HT1080 (cell line): Measurements from ENCODE around the gene CLCN1. TPM values are rescaled to one million over a fixed set of nuclear protein-coding genes. Genes with fewer than 3 reads are reported as not detected.

Experiments used
- DNase-seq: peaks from one replicate; pipeline ENCODE4 v3.0.0-alpha.2; 2015; ENCODE audit warnings: low read depth
- total RNA-seq: library from RNA; depleted of rRNA; stranded (reverse); fragments of >200 nt; shearing (Covaris generic); gene quantifications from 2 replicates; pipeline ENCODE4 v1.2.3, GENCODE V29; 2014

CLCN1 gene
- total RNA-seq, 1 experiment from 2014 or later: not detected

DNA sequence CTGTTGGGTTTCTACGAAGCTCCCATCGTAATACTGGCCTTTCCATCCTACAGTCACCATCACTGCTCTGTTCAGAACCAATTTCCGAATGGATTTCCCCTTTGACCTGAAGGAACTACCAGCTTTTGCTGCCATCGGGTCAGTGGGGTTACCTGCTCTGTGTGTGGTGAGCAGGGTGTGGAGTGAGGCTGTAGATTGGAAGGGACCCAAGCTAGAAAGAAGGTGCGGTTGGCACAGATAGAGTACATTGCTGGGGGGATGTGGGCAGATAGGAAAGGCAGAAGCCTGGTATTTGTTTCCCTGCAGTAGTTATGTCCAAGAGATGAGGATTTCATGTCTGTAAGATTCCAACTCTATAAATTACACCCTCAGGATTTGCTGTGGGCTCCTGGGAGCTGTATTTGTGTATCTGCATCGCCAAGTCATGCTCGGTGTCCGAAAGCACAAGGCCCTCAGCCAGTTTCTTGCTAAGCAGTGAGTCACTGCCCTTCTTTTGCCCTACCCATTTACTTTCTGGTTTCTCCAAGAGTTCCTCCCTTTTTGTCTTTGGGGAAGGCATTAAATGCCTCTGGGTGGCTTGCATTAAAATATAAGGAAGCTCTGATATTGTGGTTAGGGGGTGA, 15.4 kb downstream of the CLCN1 start:
- peak; percentile 78 for DNase-seq

DNA sequence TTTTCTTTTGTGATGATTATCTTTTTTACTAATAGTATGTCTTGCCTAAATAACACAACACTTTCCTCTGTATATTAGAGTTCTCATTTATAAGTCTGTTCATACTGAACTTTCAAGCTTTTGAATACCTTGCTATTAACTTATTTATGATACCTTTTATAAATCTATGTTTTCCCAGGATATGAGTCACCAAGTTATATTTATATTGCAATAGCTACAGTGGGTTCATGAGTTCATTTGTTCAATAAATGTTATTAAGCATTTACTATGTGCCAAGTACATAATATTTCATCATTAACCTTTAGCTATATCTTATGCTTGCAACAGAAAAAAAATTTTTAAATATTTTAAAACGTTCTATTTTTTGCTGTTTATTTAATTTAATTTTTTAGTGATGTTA, 18.3 kb downstream of the CLCN1 start:
- DNase-seq: no peak

- DNase-seq: no peak
Measured at GRCh38 chr7:143337216-143337615, 21.3 kb downstream of the CLCN1 start.

- no peak for DNase-seq
Measured at GRCh38 chr7:143341842-143342241, 25.9 kb downstream of the CLCN1 start.

- no peak for DNase-seq
Measured at GRCh38 chr7:143343596-143343995, 27.7 kb downstream of the CLCN1 start.

DNA sequence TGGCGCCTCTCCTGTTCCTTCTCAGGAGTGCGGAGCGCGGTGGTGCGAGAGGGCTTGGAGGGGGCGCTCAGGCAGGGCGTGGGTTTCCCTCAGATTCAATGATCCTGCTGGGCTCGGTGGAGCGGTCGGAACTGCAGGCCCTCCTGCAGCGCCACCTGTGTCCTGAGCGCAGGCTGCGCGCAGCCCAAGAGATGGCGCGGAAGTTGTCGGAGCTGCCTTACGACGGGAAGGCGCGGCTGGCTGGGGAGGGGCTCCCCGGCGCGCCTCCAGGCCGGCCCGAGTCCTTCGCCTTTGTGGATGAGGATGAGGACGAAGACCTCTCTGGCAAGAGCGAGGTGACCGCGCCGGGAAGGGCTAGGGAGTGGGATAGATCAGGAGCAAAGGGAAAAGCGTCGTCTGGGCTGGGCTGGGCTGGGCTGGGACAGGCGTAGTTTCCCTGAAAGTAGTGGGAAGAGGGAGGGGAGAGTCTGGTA, 29.6 kb downstream of the CLCN1 start:
- no peak for DNase-seq

GRCh38 chr7:143346018-143346417, 30.1 kb downstream of the CLCN1 start:
- DNase-seq: no peak

DNA sequence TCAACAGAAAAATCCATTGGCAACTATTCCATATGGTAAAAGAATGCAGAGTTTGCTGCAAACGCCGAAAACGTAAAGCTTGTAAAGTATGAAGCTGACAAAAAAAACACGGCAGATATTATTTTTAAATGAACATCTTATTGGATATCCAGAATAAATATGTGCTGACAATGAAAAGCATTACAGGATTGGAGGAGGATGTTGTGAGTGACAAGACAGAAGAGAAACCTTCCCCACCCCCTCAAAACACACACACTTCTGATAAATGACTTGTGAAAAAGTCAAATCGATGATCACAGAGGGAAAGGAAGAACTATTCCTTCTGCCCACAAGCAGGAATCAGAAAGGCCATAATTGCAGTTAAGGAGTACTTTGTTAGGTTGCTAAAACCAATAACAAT, 32.0 kb downstream of the CLCN1 start:
- no peak for DNase-seq

GRCh38 chr7:143351060-143351459, 35.1 kb downstream of the CLCN1 start:
- peak; percentile 42 for DNase-seq

DNA sequence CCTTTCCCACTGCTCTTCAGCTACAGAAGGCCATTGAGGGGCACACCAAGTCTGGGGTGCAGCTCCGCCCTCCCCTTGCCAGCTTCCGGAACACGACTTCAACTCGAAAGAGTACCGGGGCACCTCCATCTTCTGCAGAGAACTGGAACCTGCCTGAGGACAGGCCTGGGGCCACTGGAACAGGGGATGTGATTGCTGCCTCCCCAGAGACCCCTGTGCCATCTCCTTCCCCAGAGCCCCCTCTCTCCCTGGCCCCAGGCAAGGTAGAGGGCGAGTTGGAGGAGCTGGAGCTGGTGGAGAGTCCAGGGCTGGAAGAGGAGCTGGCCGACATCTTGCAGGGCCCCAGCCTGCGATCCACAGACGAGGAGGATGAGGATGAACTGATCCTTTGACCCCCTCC, 35.7 kb downstream of the CLCN1 start:
- no peak for DNase-seq

DNA sequence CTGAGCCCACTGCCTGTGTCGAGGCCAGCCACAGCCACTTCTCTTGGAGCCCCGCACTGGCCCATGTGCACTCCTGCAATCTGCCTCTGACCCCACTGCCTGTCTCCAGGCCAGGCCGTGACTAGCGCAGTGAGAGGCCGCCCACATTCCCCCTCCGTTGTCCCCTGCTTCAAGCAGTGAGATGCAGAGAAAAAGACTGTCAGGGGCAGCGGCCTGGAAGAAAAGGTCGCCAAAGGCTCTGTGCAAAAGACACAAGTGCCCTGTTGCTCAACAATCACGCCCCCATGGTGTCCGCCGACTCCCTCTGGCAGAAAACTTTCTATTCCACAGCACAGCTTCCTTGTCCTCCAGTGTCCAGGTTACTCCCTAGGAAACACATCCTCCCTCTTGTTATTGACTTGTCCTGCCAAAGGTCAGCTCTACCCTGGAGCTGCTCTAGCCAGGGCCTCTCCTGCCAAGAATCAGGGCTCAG, 36.7 kb downstream of the CLCN1 start:
- DNase-seq: no peak

GRCh38 chr7:143354376-143354775, 38.5 kb downstream of the CLCN1 start:
- DNase-seq: no peak

DNA sequence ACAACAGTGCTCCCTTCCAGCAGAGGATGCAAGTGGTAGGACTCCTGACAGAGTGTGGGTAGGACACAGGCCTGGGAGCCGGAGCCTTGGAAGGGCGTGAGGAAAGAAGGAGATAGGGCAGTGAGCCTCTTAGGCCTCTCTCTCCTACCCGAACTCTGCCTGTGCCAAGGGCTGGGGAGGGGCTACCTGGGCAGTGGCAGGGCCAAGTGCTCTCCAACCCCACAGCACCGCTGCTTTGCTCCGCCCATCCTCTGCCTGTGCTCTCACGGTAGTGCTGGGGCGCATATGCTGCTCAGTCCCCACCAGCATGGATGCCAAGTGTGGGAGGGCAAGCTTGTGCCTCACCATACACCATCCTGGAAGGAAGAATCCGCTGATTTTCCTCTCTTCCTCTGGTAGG, 39.1 kb downstream of the CLCN1 start:
- DNase-seq: no peak

- DNase-seq: no peak
Measured at GRCh38 chr7:143355450-143356385, 39.8 kb downstream of the CLCN1 start.

DNA sequence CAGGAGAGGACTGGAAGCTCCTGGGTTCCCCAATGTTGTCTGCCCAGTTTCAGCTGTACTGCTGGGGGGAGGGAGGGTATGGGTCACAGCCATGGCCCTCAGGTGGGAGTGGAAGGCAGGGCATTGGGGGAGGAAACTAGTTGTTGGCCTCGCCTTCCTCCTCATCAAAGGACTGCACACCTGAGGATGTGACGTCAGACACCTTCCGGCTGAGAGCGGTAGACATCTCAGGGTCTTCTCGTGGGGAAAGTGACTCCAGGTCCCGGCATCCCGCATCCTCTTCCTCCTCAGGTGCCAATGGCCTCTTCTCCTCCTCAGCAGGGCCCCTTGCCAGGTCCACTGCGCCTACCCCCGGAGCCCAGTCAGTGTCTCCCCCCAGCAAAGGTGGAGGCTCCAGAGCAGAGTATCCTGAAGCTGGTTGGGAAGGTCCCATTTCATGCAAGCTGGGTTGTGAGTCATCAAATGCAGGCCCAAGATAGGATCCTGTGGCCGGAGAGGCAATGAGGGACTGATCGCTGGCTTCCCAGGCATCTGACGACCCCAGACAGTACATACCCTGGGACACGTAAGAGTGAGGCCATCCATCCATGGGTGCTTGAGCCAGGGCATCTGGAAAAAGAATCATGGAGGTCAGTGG, 40.6 kb downstream of the CLCN1 start:
- DNase-seq: no peak

- DNase-seq: no peak
Measured at GRCh38 chr7:143358626-143359025, 42.7 kb downstream of the CLCN1 start.

- no peak for DNase-seq
Measured at GRCh38 chr7:143359771-143360353, 44.0 kb downstream of the CLCN1 start.

DNA sequence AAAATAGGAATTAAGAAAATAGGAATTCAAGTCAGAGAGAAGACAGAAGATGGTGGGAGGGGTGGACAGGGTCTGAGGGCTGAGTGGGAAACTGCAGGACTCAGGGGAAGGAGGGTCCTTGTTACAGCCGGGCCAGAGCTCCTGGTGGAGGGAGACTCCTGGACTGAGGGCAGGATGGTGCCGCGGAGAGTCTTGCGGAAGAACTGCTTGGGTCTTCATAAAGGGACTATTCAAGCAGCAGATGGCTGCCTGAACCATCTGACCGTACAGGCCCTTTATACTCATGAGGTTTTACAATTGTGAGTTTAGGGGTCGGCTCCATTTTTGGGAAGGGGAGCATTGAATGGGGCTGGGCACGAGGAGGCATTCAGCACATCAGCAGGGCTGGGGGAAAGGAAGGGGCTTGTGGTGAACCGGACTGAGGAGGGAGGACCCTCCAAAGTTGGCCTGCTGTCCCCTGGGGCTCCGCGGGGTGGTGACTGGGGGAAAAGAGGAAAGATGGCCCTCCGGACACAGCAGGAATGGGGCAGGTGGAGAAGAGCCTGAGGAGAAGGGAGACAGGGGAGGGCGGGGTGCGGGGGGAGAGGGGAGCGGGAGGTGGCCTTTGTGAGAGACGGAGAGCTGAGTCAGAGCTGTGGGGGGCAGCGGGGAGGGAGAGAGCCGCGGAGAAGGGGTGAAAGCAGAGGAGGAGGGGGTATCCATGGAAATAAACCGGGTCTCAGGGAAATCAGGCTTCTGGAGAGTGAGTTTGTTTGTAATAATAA, 45.1 kb downstream of the CLCN1 start:
- no peak for DNase-seq

DNA sequence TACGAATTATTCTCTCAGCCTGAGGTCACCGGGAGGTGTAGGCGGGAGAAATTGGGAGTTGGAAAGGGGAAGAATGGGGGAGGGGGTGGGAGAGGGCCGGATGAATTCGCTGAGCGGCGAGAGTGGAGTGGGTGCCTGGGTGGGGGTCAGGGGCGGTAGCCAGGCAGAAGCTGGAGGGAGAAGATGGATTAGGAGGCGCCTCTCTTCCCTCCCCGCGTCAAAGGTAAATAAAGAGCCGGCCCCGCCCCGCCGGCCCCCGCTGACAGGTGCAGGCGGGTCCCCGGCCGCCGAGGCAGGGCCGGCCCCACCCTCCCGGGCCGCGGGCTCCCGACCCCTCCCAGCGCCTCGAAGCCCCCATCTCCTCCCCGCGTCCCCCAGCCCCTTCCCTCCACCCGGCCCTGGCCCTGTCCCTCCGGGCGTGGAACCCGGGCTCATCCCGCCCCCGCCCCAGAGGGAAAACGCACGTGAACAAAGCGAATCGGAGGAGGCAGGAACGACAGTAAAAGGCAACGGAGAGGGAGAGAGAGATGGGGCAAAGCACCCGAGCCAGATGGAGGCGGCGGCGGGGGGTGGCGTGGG, 45.7 kb downstream of the CLCN1 start:
- no peak for DNase-seq
